ENCODE measurements around the gene FADS1. TPM values are rescaled to one million over a fixed set of nuclear protein-coding genes. Genes with fewer than 3 reads are reported as not detected.

Gene FADS1
- total RNA-seq, result 100 to 1,000 TPM in 1 of 4 donors, 10 to 100 TPM in 3; 15.8 to 115 (median 29.4) TPM

DNA sequence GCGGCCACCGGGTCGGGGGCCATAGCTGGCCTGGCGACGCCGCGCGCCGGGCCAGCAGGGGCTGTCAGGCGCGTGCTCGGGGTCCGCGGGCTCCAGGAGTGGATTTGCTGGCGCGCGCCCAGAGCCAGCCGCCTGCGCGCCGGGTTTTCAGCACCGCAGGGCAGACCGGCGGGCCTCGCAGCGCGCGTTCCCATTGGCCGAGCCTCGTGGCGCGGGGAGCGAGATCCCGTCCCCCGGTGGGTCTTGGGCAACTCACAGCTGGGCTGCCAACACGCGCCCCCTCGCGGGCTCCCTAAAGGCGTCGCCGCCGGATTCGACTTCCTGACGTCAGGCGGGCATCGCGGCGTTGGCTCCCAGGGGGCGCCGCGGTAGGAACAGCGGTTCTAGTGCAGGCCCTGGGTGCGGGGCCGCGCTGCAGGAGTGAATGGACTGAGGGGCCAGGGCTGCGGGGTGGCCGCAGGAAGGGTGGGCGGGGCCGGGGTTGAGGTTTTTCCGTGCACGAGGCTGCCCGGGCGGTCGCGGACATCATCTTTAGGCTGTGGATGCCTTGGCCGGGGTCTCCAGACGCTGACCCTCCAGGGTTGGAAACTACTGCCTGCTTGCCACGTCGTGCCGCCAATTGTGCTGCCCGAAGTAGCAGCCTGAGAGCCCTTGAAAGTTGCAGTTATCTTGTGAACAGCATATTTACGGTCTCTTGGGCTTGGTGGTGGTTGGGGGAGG, at the start of gene FADS1:
TSS of gene FADS1 (minus strand) at position 268 of the 720 bp plus-strand sequence. CDS start at position 194, 74 bp downstream.
- TF ChIP-seq, protein P1, sequence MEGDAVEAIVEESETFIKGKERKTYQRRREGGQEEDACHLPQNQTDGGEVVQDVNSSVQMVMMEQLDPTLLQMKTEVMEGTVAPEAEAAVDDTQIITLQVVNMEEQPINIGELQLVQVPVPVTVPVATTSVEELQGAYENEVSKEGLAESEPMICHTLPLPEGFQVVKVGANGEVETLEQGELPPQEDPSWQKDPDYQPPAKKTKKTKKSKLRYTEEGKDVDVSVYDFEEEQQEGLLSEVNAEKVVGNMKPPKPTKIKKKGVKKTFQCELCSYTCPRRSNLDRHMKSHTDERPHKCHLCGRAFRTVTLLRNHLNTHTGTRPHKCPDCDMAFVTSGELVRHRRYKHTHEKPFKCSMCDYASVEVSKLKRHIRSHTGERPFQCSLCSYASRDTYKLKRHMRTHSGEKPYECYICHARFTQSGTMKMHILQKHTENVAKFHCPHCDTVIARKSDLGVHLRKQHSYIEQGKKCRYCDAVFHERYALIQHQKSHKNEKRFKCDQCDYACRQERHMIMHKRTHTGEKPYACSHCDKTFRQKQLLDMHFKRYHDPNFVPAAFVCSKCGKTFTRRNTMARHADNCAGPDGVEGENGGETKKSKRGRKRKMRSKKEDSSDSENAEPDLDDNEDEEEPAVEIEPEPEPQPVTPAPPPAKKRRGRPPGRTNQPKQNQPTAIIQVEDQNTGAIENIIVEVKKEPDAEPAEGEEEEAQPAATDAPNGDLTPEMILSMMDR (IDR thresholded peaks at IDR 0.05; ENCODE audit: low read depth), result no peak

- TF ChIP-seq, protein P1 (IDR thresholded peaks at IDR 0.05; ENCODE audit: low read depth), result no peak
Observed at GRCh38 chr11:61866231-61866957, 49.6 kb upstream of the FADS1 start.

DNA sequence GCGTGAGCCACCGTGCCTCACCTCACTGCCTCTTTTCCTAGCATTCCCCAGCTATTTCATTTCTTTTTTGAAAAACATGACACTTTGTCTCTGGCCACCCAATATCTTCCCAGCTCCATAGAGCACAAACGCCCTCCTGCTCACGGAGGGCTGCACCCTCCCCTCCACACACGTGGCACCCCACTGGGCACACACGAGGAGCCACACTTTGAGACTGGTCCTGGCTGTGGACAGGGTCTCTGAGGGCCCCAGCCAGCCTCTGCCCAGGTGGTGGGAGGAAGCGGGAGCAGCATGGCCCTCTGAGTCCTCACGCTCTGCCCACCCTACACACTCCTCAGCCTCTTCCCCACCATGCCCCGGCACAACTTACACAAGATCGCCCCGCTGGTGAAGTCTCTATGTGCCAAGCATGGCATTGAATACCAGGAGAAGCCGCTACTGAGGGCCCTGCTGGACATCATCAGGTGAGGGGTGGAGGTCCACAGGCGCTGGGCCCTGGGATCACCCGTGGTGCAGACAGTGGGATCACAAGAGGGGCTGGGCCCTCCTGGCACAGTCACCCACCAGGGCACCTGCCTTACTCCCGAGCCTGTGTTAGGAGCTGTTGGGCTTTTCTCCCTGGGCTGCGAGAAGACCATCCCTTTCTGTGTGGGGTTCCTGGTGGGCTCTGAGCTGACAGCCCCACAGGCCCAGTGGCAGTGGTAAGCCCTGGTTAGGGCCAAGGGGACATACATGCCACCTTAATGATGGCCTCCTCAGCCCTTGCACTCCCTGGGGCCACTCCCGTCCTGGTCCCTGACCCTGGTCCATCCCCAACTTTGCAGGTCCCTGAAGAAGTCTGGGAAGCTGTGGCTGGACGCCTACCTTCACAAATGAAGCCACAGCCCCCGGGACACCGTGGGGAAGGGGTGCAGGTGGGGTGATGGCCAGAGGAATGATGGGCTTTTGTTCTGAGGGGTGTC, 48.3 kb upstream of the FADS1 start:
- TF ChIP-seq, protein P1 (IDR thresholded peaks at IDR 0.05; ENCODE audit: low read depth), result no peak

- TF ChIP-seq, protein P1 (IDR thresholded peaks at IDR 0.05; ENCODE audit: low read depth), result no peak
Observed at GRCh38 chr11:61863548-61864081, 46.8 kb upstream of the FADS1 start.

- TF ChIP-seq, protein P1 (IDR thresholded peaks at IDR 0.05; ENCODE audit: low read depth), result no peak
Observed at GRCh38 chr11:61862714-61863547, 46.1 kb upstream of the FADS1 start.

DNA sequence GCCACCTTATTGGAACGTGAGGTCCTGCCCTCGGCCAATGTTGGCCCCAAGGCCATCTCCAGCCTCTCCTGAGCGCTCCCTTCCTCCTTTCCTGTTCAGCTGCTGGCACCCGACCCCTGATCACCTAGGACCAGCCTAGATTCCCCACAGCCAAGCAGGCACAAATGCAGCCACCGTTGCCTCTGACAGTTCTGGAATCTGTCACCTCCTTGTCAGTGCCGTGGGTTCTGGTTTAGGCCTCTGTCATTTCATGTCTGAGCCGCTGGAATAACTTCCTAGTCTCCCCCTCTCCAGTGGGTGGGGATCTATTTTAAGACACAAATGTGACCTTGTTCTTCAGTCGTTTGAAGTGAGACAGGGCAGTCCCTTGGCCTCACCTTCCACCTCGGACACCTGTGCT, 44.8 kb upstream of the FADS1 start:
- TF ChIP-seq, protein P1 (IDR thresholded peaks at IDR 0.05; ENCODE audit: low read depth), result no peak

Measured in subcutaneous adipose tissue (tissue), 4 donors.